Measurements from ENCODE around the gene C2orf49. TPM values are rescaled to one million over a fixed set of nuclear protein-coding genes. Genes with fewer than 3 reads are reported as not detected.

The C2orf49 gene
- total and polyA plus RNA-seq, 9 of the 15 experiments (the other 6 are each of a cell fraction or from before 2014, with no cell fraction given): 17.9 to 38.2 (median 25.6) TPM

DNA sequence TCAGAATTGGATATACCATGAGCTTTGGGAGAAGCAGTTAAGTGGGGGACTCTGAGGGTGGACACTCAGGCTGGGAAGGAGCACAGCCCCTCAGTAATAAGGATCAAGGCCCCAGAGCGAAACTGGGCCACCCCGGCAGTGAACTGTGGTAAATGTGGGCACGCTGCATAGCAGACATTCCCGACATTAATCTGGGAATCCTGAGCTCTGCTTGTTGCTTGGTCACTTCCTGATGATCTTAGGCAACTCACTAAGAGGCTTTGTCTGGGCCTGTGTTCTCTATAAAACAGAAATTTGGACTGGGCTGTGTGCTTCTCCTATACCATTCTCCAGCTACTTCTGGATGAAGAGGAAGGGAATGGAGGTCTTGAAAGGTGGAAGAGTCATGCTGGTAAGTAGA is 12.6 kb upstream of the C2orf49 start (continued):
- TF ChIP-seq, protein P1, sequence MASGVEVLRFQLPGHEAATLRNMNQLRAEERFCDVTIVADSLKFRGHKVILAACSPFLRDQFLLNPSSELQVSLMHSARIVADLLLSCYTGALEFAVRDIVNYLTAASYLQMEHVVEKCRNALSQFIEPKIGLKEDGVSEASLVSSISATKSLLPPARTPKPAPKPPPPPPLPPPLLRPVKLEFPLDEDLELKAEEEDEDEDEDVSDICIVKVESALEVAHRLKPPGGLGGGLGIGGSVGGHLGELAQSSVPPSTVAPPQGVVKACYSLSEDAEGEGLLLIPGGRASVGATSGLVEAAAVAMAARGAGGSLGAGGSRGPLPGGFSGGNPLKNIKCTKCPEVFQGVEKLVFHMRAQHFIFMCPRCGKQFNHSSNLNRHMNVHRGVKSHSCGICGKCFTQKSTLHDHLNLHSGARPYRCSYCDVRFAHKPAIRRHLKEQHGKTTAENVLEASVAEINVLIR (CRISPR knock-in tag; IDR thresholded peaks at IDR 0.05): no peak
- TF ChIP-seq PTBP1 (IDR thresholded peaks at IDR 0.05; ENCODE audit: low read depth, low read length): no peak
- no peak for TF ChIP-seq MTA1 (IDR thresholded peaks at IDR 0.05; ENCODE audit: borderline replicate concordance)
- no peak for TF ChIP-seq TOE1 (IDR thresholded peaks at IDR 0.05; ENCODE audit: borderline replicate concordance)
- TF ChIP-seq TOE1 (CRISPR knock-in tag; IDR thresholded peaks at IDR 0.05; ENCODE audit: borderline replicate concordance, low read depth): no peak
- TF ChIP-seq RCOR1 (IDR thresholded peaks at IDR 0.05; ENCODE audit: borderline replicate concordance in 1 of 2, low read depth in 2 of 2, low read length in 2 of 2): no peak

DNA sequence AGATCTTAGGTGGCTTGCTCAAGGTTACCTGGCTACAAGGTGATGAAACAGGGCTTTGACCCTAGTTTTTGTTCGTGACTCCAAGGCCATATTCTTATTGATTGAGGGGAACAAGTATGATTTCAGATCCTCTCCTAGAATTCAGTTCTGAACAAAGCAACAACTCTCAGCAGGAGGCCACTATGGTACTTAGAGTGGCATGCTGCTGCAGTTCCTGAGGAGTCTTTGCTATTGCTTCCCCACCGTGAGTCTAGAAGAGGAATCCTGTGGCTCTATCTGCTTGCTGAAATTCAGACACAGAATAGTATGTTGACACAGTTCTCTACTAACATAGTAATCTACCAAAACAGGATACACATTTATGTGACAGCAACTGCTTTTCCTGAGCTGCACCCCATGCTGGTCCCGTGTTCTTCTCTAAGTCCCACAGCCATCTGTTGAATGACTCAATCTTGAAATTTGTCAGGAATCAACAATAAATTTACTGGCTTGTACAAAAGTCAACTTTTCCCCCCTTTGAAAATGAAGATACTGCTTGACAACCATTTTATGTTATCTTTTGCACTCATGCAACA is 11.9 kb upstream of the C2orf49 start:
- Histone ChIP-seq H3K36me3 (ENCODE audit: control insufficient read depth, insufficient read depth, low read length) (peaks cover 26% of the 10 kb centered on the region; the same call in 2 of the 3 replicates), H3K79me2 (ENCODE audit: control insufficient read depth, insufficient read depth, low read length) (peaks cover 88% of the 10 kb centered on the region), H3K27me3 (ENCODE audit: control insufficient read depth in 2 of 2, insufficient read depth in 2 of 2, low read length in 2 of 2) (no peaks in the 10 kb centered on the region), H2AFZ (ENCODE audit: low read depth, low read length) (no peak overlapping the region), H3K9me3 (replicated peaks; ENCODE audit: control insufficient read depth, insufficient read depth, low read depth, low read length) (no peaks in the 10 kb centered on the region), H3K4me1 (replicated peaks in 1 of 2; ENCODE audit: control insufficient read depth in 2 of 2, insufficient read depth in 2 of 2, low read length in 2 of 2) (peaks cover 13 to 29% of the 10 kb centered on the region in 2 experiments), H3K9me1 (ENCODE audit: control insufficient read depth, insufficient read depth, low read length) (peaks cover 3% of the 10 kb centered on the region), H3K9ac (ENCODE audit: insufficient read depth in 1 of 2, low read depth in 2 of 2, low read length in 2 of 2) (no peak overlapping the region), H3K4me2 (ENCODE audit: insufficient read depth, low read length) (no peak overlapping the region), H3K4me3 (no peak overlapping the region), H3K27ac (ENCODE audit: extremely low read depth, low read depth, low read length) (no peak overlapping the region), H4K20me1 (replicated peaks; ENCODE audit: control insufficient read depth, insufficient read depth, low read length) (0 out of 2 replicates have a peak, but pooled peaks cover 7% of the 10 kb centered on the region)
- WGBS (ENCODE audit: insufficient coverage, low coverage, missing lambda C conversion rate): 79% methylated on average over 3 of the region's 3 CpGs
- BruUV-seq (replicated peaks): TSS peak; percentile 1
- CTCF ChIA-PET (ENCODE audit: low intra/inter-chr PET ratio): no interaction called here
- FAIRE-seq (no peak), DNase-seq (ENCODE audit: extremely low read depth in 1 of 4, low spot score in 3 of 4) (no peak), ATAC-seq (no peak)
- POLR2A ChIA-PET: no interaction called here
- intact Hi-C loops (cut with micrococcal nuclease): no loop called here
- in situ Hi-C loops (cut with MboI): no loop called here
- TF ChIP-seq ESRRB (CRISPR knock-in tag; IDR thresholded peaks at IDR 0.05; ENCODE audit: borderline replicate concordance) (no peak), FUS (optimal IDR thresholded peaks at IDR 0.05; ENCODE audit: low read depth, low read length) (no peak), CSDE1 (IDR thresholded peaks at IDR 0.05) (no peak), NFE2L1 (tag; IDR thresholded peaks at IDR 0.05; ENCODE audit: borderline replicate concordance, low read depth) (no peak), SMAD2 (IDR thresholded peaks at IDR 0.05; ENCODE audit: low read depth, low read length) (no peak), ZC3H4 (CRISPR knock-in tag; IDR thresholded peaks at IDR 0.05; ENCODE audit: borderline replicate concordance) (no peak), FOXK2 (conservative IDR thresholded peaks at IDR 0.05 in 1 of 2, IDR thresholded peaks at IDR 0.05 in 1 of 2; ENCODE audit: low read depth in 2 of 2) (no peak), ZNF324 (CRISPR knock-in tag; IDR thresholded peaks at IDR 0.05) (no peak), NR2C1 (IDR thresholded peaks at IDR 0.05) (no peak), NR2C1 (tag; IDR thresholded peaks at IDR 0.05) (no peak), KDM2B (CRISPR knock-in tag; IDR thresholded peaks at IDR 0.05) (no peak), YY1 (IDR thresholded peaks at IDR 0.05; ENCODE audit: borderline replicate concordance in 1 of 3, control insufficient read depth in 1 of 3, extremely low read depth in 1 of 3, insufficient read depth in 3 of 3, insufficient read length in 1 of 3, insufficient replicate concordance in 2 of 3, low read depth in 1 of 3, low read length in 2 of 3) (no peak), ZC3H8 (IDR thresholded peaks at IDR 0.05) (no peak), GATAD2B (IDR thresholded peaks at IDR 0.05; ENCODE audit: borderline replicate concordance) (no peak), MCM3 (IDR thresholded peaks at IDR 0.05) (no peak)
- TF ChIP-seq, protein P2, sequence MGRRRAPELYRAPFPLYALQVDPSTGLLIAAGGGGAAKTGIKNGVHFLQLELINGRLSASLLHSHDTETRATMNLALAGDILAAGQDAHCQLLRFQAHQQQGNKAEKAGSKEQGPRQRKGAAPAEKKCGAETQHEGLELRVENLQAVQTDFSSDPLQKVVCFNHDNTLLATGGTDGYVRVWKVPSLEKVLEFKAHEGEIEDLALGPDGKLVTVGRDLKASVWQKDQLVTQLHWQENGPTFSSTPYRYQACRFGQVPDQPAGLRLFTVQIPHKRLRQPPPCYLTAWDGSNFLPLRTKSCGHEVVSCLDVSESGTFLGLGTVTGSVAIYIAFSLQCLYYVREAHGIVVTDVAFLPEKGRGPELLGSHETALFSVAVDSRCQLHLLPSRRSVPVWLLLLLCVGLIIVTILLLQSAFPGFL (CRISPR knock-in tag; IDR thresholded peaks at IDR 0.05): no peak

All from K562 (cell line).